Measurements from ENCODE around the gene GPR180. TPM values are rescaled to one million over a fixed set of nuclear protein-coding genes. Genes with fewer than 3 reads are reported as not detected.

Gene GPR180
- total RNA-seq, 4 donors from 2014 or later = 10.4 to 13.3 (median 10.9) TPM

GRCh38 chr13:94567581-94567980, 34.1 kb upstream of the GPR180 start:
- Histone ChIP-seq H3K27ac (no peak overlapping the region), H3K4me3 (replicated peaks in 1 of 3) (no peak overlapping the region), H3K27me3 (no peaks in the 10 kb centered on the region), H3K36me3 (peaks cover 19 to 20% of the 10 kb centered on the region in 2 donors), H3K9me3 (no peaks in the 10 kb centered on the region), H3K4me1 (no peaks in the 10 kb centered on the region)
- WGBS, 2 donors = 94 to 97% methylated on average over 3 of the region's 3 CpGs
- DNase-seq = no peak
- intact Hi-C loops (cut with DNase I) = no loop called here
- TF ChIP-seq CTCF (IDR thresholded peaks at IDR 0.05) = no peak
- no peak for TF ChIP-seq POLR2A (IDR thresholded peaks at IDR 0.05)

GRCh38 chr13:94568443-94568842, 33.2 kb upstream of the GPR180 start:
- Histone ChIP-seq H3K27ac (no peak overlapping the region), H3K27me3 (no peaks in the 10 kb centered on the region), H3K4me3 (replicated peaks in 1 of 3) (no peak overlapping the region), H3K4me1 (no peaks in the 10 kb centered on the region), H3K36me3 (peaks cover 24 to 27% of the 10 kb centered on the region in 2 donors), H3K9me3 (no peaks in the 10 kb centered on the region)
- intact Hi-C loops (cut with DNase I) = no loop called here
- 97 to 98% methylated on average over 1 of the region's 1 CpG for WGBS, 2 donors
- TF ChIP-seq POLR2A (IDR thresholded peaks at IDR 0.05) (no peak), CTCF (IDR thresholded peaks at IDR 0.05) (no peak)
- no peak for DNase-seq

- H3K36me3 ChIP-seq = peaks cover 30 to 31% of the 10 kb centered on the region in 2 donors
- TF ChIP-seq CTCF (IDR thresholded peaks at IDR 0.05) = no peak
- no peak for TF ChIP-seq POLR2A (IDR thresholded peaks at IDR 0.05)
- DNase-seq = no peak
- intact Hi-C loops (cut with DNase I) = no loop called here
- no peaks in the 10 kb centered on the region for H3K4me1 ChIP-seq
- no peak overlapping the region for H3K4me3 ChIP-seq (replicated peaks in 1 of 3)
- no peaks in the 10 kb centered on the region for H3K27me3 ChIP-seq
- no peak overlapping the region for H3K27ac ChIP-seq
- 85 to 91% methylated on average over 3 of the region's 3 CpGs for WGBS, 2 donors
- no peaks in the 10 kb centered on the region for H3K9me3 ChIP-seq
Observed at GRCh38 chr13:94569615-94570014, 32.0 kb upstream of the GPR180 start.

GRCh38 chr13:94579063-94579462, 22.6 kb upstream of the GPR180 start:
- H3K27me3 ChIP-seq = no peaks in the 10 kb centered on the region
- no peaks in the 10 kb centered on the region for H3K4me1 ChIP-seq
- no peak for DNase-seq
- intact Hi-C loops (cut with DNase I) = no loop called here
- WGBS, 2 donors = 93 to 96% methylated on average over 1 of the region's 1 CpG
- no peaks in the 10 kb centered on the region for H3K9me3 ChIP-seq
- H3K27ac ChIP-seq = no peak overlapping the region
- H3K36me3 ChIP-seq = peaks cover 47 to 59% of the 10 kb centered on the region in 2 donors
- H3K4me3 ChIP-seq (replicated peaks in 1 of 3) = no peak overlapping the region
- TF ChIP-seq CTCF (IDR thresholded peaks at IDR 0.05) = no peak

- DNase-seq = no peak
- 92 to 96% methylated on average over 1 of the region's 1 CpG for WGBS, 2 donors
- H3K36me3 ChIP-seq = peaks cover 35 to 39% of the 10 kb centered on the region in 2 donors
- no peaks in the 10 kb centered on the region for H3K4me1 ChIP-seq
- TF ChIP-seq POLR2A (IDR thresholded peaks at IDR 0.05) (no peak), CTCF (IDR thresholded peaks at IDR 0.05) (no peak)
- H3K4me3 ChIP-seq (replicated peaks in 1 of 3) = no peak overlapping the region
- intact Hi-C loops (cut with DNase I) = no loop called here
- no peak overlapping the region for H3K27ac ChIP-seq
- no peaks in the 10 kb centered on the region for H3K9me3 ChIP-seq
- no peaks in the 10 kb centered on the region for H3K27me3 ChIP-seq
Observed at GRCh38 chr13:94583926-94584325, 17.7 kb upstream of the GPR180 start.

Data from thyroid gland (tissue), 4 donors.